HG02642 (cell line): ENCODE results near the gene F2RL3.

Experiments used
- ATAC-seq: cut with Tn5 transposase; IDR thresholded peaks from one replicate; pipeline ENCODE4 v1.9.1; 2021; ENCODE audit warnings: mild to moderate bottlenecking; ENCODE audit not compliant: unreplicated experiment, poor library complexity

F2RL3 gene

GRCh38 chr19:16892868-16893685 lies 4.3 kb downstream of the F2RL3 start:
- no peak for ATAC-seq

- ATAC-seq, result no peak
Observed at GRCh38 chr19:16893686-16893989, 4.8 kb downstream of the F2RL3 start.

GRCh38 chr19:16894080-16894479 lies 5.3 kb downstream of the F2RL3 start:
- no peak for ATAC-seq

- no peak for ATAC-seq
Observed at GRCh38 chr19:16895467-16896145, 6.8 kb downstream of the F2RL3 start.

- peak; percentile 30 for ATAC-seq
Observed at GRCh38 chr19:16896146-16897028, 7.6 kb downstream of the F2RL3 start.

GRCh38 chr19:16897029-16897855 lies 8.4 kb downstream of the F2RL3 start:
- ATAC-seq, result peak; percentile 59

GRCh38 chr19:16897856-16898161 lies 9.0 kb downstream of the F2RL3 start:
- no peak for ATAC-seq

DNA sequence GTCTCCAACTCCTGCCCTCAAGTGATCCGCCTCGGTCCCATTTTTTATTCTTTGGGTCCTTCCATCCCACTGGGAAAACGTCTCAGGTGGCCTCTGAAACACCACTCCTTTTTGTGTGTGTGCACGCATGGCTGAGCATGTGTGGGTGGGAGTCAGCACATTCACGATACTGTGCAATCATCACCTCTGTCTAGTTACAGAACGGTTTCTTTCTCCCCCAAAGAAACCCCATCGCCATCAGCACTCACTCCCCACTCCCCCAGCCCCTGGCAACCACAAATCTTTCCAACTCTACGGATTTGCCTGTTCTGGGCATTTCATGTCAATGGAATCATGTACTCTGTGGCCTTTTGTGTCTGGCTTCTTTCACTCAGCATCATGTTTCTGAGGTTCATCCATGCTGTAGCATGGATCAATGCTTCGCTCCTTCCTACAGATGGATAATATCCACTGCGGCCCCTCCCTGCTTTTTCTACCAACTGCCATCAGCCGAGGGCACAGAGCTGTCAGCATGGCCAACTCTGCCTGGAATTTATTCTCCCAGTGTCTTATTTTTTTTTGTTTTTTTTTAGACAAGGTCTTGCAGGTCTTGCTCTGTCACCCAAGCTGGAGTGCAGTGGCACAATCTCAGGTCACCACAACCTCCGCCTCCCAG lies 9.7 kb downstream of the F2RL3 start:
- ATAC-seq, result no peak

DNA sequence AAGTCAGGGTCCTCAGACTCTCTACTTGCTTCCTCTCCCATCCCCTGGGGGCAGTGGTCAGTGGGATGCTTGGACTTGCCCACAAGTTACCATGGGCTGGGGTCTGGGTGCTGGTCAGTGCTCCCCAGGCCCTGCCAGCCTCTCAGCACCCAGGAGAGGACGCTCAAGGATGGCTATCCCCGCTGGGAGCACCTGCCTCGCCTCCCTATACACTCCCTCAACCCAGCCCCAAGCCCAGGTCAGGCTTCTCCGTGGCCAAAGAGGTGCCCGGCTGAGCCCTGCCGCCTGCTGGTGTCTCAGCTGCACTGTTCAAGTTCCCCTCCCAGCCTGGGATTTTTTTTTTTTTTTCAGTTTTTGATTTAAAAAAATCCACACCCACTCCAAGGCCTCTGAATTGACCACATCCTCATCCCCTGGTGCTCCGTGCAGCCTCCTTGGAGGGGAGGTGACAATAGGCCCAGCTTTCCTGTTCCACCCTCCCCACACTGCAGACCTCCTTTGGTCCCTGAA lies 10.8 kb downstream of the F2RL3 start:
- no peak for ATAC-seq

- ATAC-seq, result no peak
Observed at GRCh38 chr19:16901491-16902175, 12.8 kb downstream of the F2RL3 start.

DNA sequence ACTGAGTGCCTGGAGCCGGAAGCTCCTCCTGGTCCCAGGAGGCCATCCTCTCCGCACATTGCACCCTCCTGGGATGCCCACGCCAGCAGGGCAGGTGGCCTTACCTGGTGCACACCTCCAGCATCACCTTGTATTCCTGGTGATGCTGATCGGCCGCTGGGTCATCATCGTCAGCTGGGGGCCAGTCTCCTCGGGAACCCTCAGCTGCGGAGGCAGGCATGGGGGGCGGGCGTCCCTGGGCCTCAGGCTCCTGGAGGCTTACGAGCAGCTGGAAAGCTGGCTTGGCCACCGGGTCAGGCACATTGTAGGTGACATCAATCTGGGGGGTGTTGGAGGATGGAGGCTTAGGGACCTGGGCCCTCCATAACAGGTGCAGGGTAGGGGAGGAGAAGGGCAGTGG lies 13.7 kb downstream of the F2RL3 start:
- no peak for ATAC-seq

- ATAC-seq, result no peak
Observed at GRCh38 chr19:16903347-16903746, 14.5 kb downstream of the F2RL3 start.

DNA sequence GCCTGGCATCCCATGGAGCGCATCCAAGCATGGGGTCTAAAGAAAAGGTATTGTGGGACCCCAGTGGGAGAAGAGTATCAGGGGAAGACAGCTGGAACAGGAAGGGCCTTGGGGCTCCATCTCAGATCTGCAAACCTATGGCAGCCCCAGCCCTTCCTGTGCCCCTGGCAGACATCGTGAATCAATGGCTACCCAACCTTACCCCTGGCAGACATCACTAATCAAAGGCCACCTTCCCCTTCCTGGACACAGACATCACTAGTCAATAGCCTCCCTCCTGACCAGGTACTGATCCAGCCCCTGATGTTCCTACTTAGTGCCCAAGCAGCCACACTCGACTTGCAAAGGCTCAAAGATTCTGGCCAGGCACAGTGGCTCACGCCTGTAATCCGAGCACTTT lies 15.8 kb downstream of the F2RL3 start:
- no peak for ATAC-seq

GRCh38 chr19:16908759-16909158 lies 20.0 kb downstream of the F2RL3 start:
- no peak for ATAC-seq

- ATAC-seq, result no peak
Observed at GRCh38 chr19:16911046-16911445, 22.2 kb downstream of the F2RL3 start.

DNA sequence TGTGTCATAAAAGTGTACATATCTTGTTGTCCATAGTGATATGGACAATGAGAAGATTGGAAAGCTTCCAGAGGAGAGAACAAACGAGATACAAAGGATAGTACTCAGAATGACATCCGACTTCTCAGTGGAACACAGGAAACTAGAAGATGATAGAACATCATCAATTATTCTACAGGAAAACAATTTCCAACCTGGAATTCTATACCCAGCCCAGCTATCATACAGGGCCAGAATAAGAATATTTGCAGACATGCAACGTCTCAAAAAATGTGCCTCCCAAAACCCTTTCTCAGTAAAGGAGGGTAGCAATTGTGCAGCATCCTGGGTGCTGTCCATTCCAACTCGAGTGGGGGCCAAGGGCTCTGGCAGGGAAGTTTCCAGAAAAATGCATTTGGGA lies 24.0 kb downstream of the F2RL3 start:
- ATAC-seq, result no peak

GRCh38 chr19:16914421-16914820 lies 25.6 kb downstream of the F2RL3 start:
- ATAC-seq, result no peak

GRCh38 chr19:16915135-16915534 lies 26.3 kb downstream of the F2RL3 start:
- ATAC-seq, result no peak

DNA sequence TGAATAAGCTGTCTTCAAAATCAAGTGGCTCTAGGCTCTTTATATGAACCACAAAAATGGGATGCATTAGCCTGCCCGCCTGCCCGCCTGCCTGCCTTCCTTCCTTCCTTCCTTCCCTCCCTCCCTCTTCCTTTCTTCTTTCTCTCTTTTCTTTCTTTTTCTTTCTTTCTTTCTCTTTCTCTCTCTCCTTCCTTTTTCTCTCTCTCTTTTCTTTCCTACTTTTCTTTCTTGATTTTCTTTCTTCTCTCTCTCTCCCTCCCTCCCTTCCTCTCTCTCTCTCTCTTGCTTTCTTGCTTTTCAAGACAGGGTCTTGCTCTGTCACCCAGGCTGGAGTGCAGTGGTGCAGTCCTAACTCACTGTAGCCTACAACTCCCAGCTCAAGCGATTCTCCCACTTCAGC lies 26.9 kb downstream of the F2RL3 start:
- ATAC-seq, result no peak
